ENCODE measurements around the gene SPON1.
"Not testable (repeated sequence)": the region's sequence is repeated elsewhere in the genome, so short reads cannot be mapped to it uniquely, and the experiment has no call there.

Gene SPON1

GRCh38 chr11:14136561-14136960 lies 174.0 kb downstream of the SPON1 start:
- Histone ChIP-seq H3K9me3 (ENCODE audit: low read length) (no peaks in the 10 kb centered on the region), H3K4me1 (ENCODE audit: insufficient read depth, low read length) (no peaks in the 10 kb centered on the region), H3K27me3 (ENCODE audit: control insufficient read depth in 1 of 2, insufficient read depth in 2 of 2, low read length in 2 of 2) (no peaks in the 10 kb centered on the region), H3K9ac (ENCODE audit: low read length) (no peak overlapping the region), H3K4me3 (ENCODE audit: low read depth in 1 of 2, low read length in 2 of 2) (no peak overlapping the region), H3K36me3 (ENCODE audit: insufficient read depth, low read length) (no peaks in the 10 kb centered on the region), H3K27ac (ENCODE audit: low read depth, low read length) (no peak overlapping the region)

- H3K27ac ChIP-seq (ENCODE audit: low read depth, low read length), result no peak overlapping the region
- H3K27me3 ChIP-seq (ENCODE audit: control insufficient read depth in 1 of 2, insufficient read depth in 2 of 2, low read length in 2 of 2), result no peaks in the 10 kb centered on the region
- no peaks in the 10 kb centered on the region for H3K9me3 ChIP-seq (ENCODE audit: low read length)
- H3K4me3 ChIP-seq (ENCODE audit: low read depth in 1 of 2, low read length in 2 of 2), result no peak overlapping the region
- H3K9ac ChIP-seq (ENCODE audit: low read length), result no peak overlapping the region
- H3K4me1 ChIP-seq (ENCODE audit: insufficient read depth, low read length), result no peaks in the 10 kb centered on the region
- no peaks in the 10 kb centered on the region for H3K36me3 ChIP-seq (ENCODE audit: insufficient read depth, low read length)
Measured at GRCh38 chr11:14137284-14137683, 174.8 kb downstream of the SPON1 start.

GRCh38 chr11:14140991-14141390 lies 178.5 kb downstream of the SPON1 start:
- Histone ChIP-seq H3K36me3 (ENCODE audit: insufficient read depth, low read length) (no peaks in the 10 kb centered on the region), H3K27ac (ENCODE audit: low read depth, low read length) (no peak overlapping the region), H3K4me3 (ENCODE audit: low read depth in 1 of 2, low read length in 2 of 2) (no peak overlapping the region), H3K9me3 (ENCODE audit: low read length) (no peaks in the 10 kb centered on the region), H3K4me1 (ENCODE audit: insufficient read depth, low read length) (no peaks in the 10 kb centered on the region), H3K9ac (ENCODE audit: low read length) (no peak overlapping the region), H3K27me3 (ENCODE audit: control insufficient read depth in 1 of 2, insufficient read depth in 2 of 2, low read length in 2 of 2) (no peaks in the 10 kb centered on the region)

GRCh38 chr11:14141676-14142075 lies 179.2 kb downstream of the SPON1 start:
- no peak overlapping the region for H3K9ac ChIP-seq (ENCODE audit: low read length)
- H3K9me3 ChIP-seq (ENCODE audit: low read length), result no peaks in the 10 kb centered on the region
- no peak overlapping the region for H3K4me3 ChIP-seq (ENCODE audit: low read depth in 1 of 2, low read length in 2 of 2)
- H3K27me3 ChIP-seq (ENCODE audit: control insufficient read depth in 1 of 2, insufficient read depth in 2 of 2, low read length in 2 of 2), result no peaks in the 10 kb centered on the region
- no peak overlapping the region for H3K27ac ChIP-seq (ENCODE audit: low read depth, low read length)
- H3K36me3 ChIP-seq (ENCODE audit: insufficient read depth, low read length), result no peaks in the 10 kb centered on the region
- no peaks in the 10 kb centered on the region for H3K4me1 ChIP-seq (ENCODE audit: insufficient read depth, low read length)

- no peak overlapping the region for H3K27ac ChIP-seq (ENCODE audit: low read depth, low read length)
- H3K4me1 ChIP-seq (ENCODE audit: insufficient read depth, low read length), result no peaks in the 10 kb centered on the region
- H3K9me3 ChIP-seq (ENCODE audit: low read length), result no peaks in the 10 kb centered on the region
- H3K27me3 ChIP-seq (ENCODE audit: control insufficient read depth in 1 of 2, insufficient read depth in 2 of 2, low read length in 2 of 2), result no peaks in the 10 kb centered on the region
- H3K9ac ChIP-seq (ENCODE audit: low read length), result no peak overlapping the region
- H3K36me3 ChIP-seq (ENCODE audit: insufficient read depth, low read length), result no peaks in the 10 kb centered on the region
- no peak overlapping the region for H3K4me3 ChIP-seq (ENCODE audit: low read depth in 1 of 2, low read length in 2 of 2)
Measured at GRCh38 chr11:14144934-14145333, 182.4 kb downstream of the SPON1 start.

GRCh38 chr11:14148653-14149273 lies 186.2 kb downstream of the SPON1 start:
- no peaks in the 10 kb centered on the region for H3K27me3 ChIP-seq (ENCODE audit: control insufficient read depth in 1 of 2, insufficient read depth in 2 of 2, low read length in 2 of 2)
- H3K36me3 ChIP-seq (ENCODE audit: insufficient read depth, low read length), result no peaks in the 10 kb centered on the region
- no peaks in the 10 kb centered on the region for H3K4me1 ChIP-seq (ENCODE audit: insufficient read depth, low read length)
- H3K9me3 ChIP-seq (ENCODE audit: low read length), result no peaks in the 10 kb centered on the region
- H3K4me3 ChIP-seq (ENCODE audit: low read depth in 1 of 2, low read length in 2 of 2), result no peak overlapping the region
- H3K9ac ChIP-seq (ENCODE audit: low read length), result no peak overlapping the region
- no peak overlapping the region for H3K27ac ChIP-seq (ENCODE audit: low read depth, low read length)

GRCh38 chr11:14149683-14150082 lies 187.2 kb downstream of the SPON1 start:
- no peaks in the 10 kb centered on the region for H3K27me3 ChIP-seq (ENCODE audit: control insufficient read depth in 1 of 2, insufficient read depth in 2 of 2, low read length in 2 of 2)
- H3K4me3 ChIP-seq (ENCODE audit: low read depth in 1 of 2, low read length in 2 of 2), result no peak overlapping the region
- H3K4me1 ChIP-seq (ENCODE audit: insufficient read depth, low read length), result no peaks in the 10 kb centered on the region
- no peak overlapping the region for H3K27ac ChIP-seq (ENCODE audit: low read depth, low read length)
- no peaks in the 10 kb centered on the region for H3K36me3 ChIP-seq (ENCODE audit: insufficient read depth, low read length)
- no peak overlapping the region for H3K9ac ChIP-seq (ENCODE audit: low read length)
- H3K9me3 ChIP-seq (ENCODE audit: low read length), result no peaks in the 10 kb centered on the region

- Histone ChIP-seq H3K4me3 (ENCODE audit: low read depth in 1 of 2, low read length in 2 of 2) (no peak overlapping the region), H3K4me1 (ENCODE audit: insufficient read depth, low read length) (no peaks in the 10 kb centered on the region), H3K27ac (ENCODE audit: low read depth, low read length) (no peak overlapping the region), H3K9ac (ENCODE audit: low read length) (no peak overlapping the region), H3K9me3 (ENCODE audit: low read length) (no peaks in the 10 kb centered on the region), H3K36me3 (ENCODE audit: insufficient read depth, low read length) (no peaks in the 10 kb centered on the region), H3K27me3 (ENCODE audit: control insufficient read depth in 1 of 2, insufficient read depth in 2 of 2, low read length in 2 of 2) (no peaks in the 10 kb centered on the region)
Measured at GRCh38 chr11:14150878-14151277, 188.4 kb downstream of the SPON1 start.

- H3K9ac ChIP-seq (ENCODE audit: low read length); H3K36me3 ChIP-seq (ENCODE audit: insufficient read depth, low read length); H3K4me3 ChIP-seq (ENCODE audit: low read depth in 1 of 2, low read length in 2 of 2); H3K27ac ChIP-seq (ENCODE audit: low read depth, low read length); H3K4me1 ChIP-seq (ENCODE audit: insufficient read depth, low read length); H3K27me3 ChIP-seq (ENCODE audit: control insufficient read depth in 1 of 2, insufficient read depth in 2 of 2, low read length in 2 of 2); H3K9me3 ChIP-seq (ENCODE audit: low read length): not testable (repeated sequence)
Measured at GRCh38 chr11:14154103-14154502, 191.6 kb downstream of the SPON1 start.

GRCh38 chr11:14158393-14158792 lies 195.9 kb downstream of the SPON1 start:
- Histone ChIP-seq H3K36me3 (ENCODE audit: insufficient read depth, low read length) (no peaks in the 10 kb centered on the region), H3K4me3 (ENCODE audit: low read depth in 1 of 2, low read length in 2 of 2) (no peak overlapping the region), H3K9me3 (ENCODE audit: low read length) (peaks cover 9% of the 10 kb centered on the region), H3K27ac (ENCODE audit: low read depth, low read length) (no peak overlapping the region), H3K4me1 (ENCODE audit: insufficient read depth, low read length) (no peaks in the 10 kb centered on the region), H3K9ac (ENCODE audit: low read length) (no peak overlapping the region), H3K27me3 (ENCODE audit: control insufficient read depth in 1 of 2, insufficient read depth in 2 of 2, low read length in 2 of 2) (no peaks in the 10 kb centered on the region)

- H3K27me3 ChIP-seq (ENCODE audit: control insufficient read depth in 1 of 2, insufficient read depth in 2 of 2, low read length in 2 of 2), result no peaks in the 10 kb centered on the region
- no peak overlapping the region for H3K9ac ChIP-seq (ENCODE audit: low read length)
- no peaks in the 10 kb centered on the region for H3K36me3 ChIP-seq (ENCODE audit: insufficient read depth, low read length)
- no peak overlapping the region for H3K4me3 ChIP-seq (ENCODE audit: low read depth in 1 of 2, low read length in 2 of 2)
- peaks cover 2% of the 10 kb centered on the region for H3K9me3 ChIP-seq (ENCODE audit: low read length)
- no peak overlapping the region for H3K27ac ChIP-seq (ENCODE audit: low read depth, low read length)
- H3K4me1 ChIP-seq (ENCODE audit: insufficient read depth, low read length), result no peaks in the 10 kb centered on the region
Measured at GRCh38 chr11:14163576-14163975, 201.1 kb downstream of the SPON1 start.

GRCh38 chr11:14173679-14174078 lies 211.2 kb downstream of the SPON1 start:
- H3K4me1 ChIP-seq (ENCODE audit: insufficient read depth, low read length); H3K4me3 ChIP-seq (ENCODE audit: low read depth in 1 of 2, low read length in 2 of 2); H3K36me3 ChIP-seq (ENCODE audit: insufficient read depth, low read length); H3K9ac ChIP-seq (ENCODE audit: low read length); H3K27me3 ChIP-seq (ENCODE audit: control insufficient read depth in 1 of 2, insufficient read depth in 2 of 2, low read length in 2 of 2); H3K9me3 ChIP-seq (ENCODE audit: low read length); H3K27ac ChIP-seq (ENCODE audit: low read depth, low read length): not testable (repeated sequence)

All from muscle layer of colon (tissue), 2 donors.